GM15510 (cell line): ENCODE results near the gene LINGO3.

Source experiments
- POLR2A ChIP-seq: IDR thresholded peaks from 3 replicates; pipeline ENCODE4 v1.6.1; 2011; ENCODE audit warnings: borderline replicate concordance; ENCODE audit not compliant: insufficient read length; ENCODE audit errors: extremely low read depth

The LINGO3 gene, protein sequence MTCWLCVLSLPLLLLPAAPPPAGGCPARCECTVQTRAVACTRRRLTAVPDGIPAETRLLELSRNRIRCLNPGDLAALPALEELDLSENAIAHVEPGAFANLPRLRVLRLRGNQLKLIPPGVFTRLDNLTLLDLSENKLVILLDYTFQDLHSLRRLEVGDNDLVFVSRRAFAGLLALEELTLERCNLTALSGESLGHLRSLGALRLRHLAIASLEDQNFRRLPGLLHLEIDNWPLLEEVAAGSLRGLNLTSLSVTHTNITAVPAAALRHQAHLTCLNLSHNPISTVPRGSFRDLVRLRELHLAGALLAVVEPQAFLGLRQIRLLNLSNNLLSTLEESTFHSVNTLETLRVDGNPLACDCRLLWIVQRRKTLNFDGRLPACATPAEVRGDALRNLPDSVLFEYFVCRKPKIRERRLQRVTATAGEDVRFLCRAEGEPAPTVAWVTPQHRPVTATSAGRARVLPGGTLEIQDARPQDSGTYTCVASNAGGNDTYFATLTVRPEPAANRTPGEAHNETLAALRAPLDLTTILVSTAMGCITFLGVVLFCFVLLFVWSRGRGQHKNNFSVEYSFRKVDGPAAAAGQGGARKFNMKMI

GRCh38 chr19:2308114-2308556 is at the start of gene LINGO3:
Gene LINGO3 (minus strand): TSS chr19:2308154. CDS start chr19:2291776, 16,378 bp downstream.
- no peak for TF ChIP-seq POLR2A

GRCh38 chr19:2356036-2356646 is 48.2 kb upstream of the LINGO3 start:
- TF ChIP-seq POLR2A: no peak

DNA sequence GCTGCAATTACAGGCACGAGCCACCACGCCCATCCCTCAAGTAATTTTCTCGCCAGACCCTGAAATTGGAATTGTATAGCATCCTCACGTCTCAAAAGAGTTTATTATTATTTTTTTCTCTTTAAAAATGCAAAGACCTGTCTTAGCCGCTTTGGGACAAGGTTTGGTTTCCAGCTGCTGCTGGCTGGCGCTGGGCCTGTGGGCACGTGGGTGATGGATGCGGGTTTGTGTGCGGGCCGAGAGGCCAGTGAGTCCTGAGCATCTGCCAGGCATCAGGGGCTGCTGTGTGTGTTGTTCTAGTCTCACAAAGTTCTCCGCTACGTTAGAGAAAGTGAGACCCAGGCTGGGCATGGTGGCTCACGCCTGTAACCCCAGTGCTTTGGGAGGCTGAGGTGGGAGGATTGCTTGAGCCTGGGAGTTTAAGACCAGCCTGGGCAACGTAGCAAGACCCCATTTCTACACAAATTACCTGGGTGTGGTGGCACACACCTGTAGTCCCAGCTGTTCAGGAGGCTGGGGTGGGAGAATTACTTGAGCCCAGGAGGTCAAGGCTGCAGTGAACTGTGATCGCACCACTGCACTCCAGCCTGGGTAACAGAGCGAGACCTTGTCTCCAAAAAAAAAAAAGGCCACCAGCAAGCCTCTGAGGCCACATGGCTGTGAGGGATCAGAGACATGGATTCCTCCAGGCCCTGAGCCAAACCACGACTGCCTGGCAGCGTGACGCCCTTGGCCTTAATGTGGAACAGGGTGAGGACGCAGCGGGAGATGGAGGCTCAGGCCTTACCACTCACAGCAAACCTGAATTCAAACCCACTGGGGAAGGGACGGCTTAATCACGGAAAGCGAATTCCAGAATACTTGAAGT is 47.4 kb upstream of the LINGO3 start:
- no peak for TF ChIP-seq POLR2A

- TF ChIP-seq POLR2A: no peak
Measured at GRCh38 chr19:2354670-2355069, 46.7 kb upstream of the LINGO3 start.

GRCh38 chr19:2353887-2354592 is 46.1 kb upstream of the LINGO3 start:
- TF ChIP-seq POLR2A: no peak

GRCh38 chr19:2353159-2353886 is 45.4 kb upstream of the LINGO3 start:
- TF ChIP-seq POLR2A: no peak

GRCh38 chr19:2352121-2352520 is 44.2 kb upstream of the LINGO3 start:
- TF ChIP-seq POLR2A: no peak

DNA sequence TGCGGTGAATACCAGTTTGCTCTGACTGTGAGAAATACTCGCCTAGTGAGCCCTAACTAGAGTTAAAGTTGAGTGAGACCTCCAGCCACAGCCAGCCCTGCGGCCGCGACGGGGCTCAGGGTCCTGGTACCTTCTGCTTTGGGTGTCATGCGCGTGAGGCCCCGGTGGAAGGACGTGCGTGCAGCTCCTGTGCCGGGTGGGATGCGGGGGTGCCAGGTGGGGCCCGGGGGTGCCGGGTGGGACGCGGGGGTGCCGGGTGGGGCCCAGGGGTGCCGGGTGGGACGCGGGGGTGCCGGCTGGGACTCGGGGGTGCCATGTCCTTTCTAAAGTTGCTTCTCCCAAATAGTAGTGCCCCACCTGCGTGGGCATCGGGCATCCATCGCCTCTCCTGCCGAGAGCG is 43.6 kb upstream of the LINGO3 start:
- TF ChIP-seq POLR2A: no peak

DNA sequence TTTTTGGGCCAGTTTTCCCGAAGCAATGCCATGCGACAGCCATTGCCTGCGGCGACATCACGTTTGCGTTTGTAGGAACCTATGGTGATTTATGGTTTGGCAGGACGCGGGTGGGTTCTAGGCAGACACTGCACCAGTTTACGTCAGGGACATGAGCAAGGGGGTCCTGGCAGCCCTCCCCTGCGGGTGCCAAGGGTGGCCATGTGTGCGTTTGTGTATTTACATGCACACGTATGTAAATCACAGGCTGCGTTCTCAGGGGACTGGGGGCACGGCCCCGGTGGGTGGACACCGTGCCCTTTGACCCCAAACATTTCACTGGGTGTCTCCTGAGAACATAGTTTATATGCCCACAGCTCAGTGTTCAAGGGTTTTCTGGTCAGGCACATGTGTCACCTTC is 42.7 kb upstream of the LINGO3 start:
- no peak for TF ChIP-seq POLR2A

DNA sequence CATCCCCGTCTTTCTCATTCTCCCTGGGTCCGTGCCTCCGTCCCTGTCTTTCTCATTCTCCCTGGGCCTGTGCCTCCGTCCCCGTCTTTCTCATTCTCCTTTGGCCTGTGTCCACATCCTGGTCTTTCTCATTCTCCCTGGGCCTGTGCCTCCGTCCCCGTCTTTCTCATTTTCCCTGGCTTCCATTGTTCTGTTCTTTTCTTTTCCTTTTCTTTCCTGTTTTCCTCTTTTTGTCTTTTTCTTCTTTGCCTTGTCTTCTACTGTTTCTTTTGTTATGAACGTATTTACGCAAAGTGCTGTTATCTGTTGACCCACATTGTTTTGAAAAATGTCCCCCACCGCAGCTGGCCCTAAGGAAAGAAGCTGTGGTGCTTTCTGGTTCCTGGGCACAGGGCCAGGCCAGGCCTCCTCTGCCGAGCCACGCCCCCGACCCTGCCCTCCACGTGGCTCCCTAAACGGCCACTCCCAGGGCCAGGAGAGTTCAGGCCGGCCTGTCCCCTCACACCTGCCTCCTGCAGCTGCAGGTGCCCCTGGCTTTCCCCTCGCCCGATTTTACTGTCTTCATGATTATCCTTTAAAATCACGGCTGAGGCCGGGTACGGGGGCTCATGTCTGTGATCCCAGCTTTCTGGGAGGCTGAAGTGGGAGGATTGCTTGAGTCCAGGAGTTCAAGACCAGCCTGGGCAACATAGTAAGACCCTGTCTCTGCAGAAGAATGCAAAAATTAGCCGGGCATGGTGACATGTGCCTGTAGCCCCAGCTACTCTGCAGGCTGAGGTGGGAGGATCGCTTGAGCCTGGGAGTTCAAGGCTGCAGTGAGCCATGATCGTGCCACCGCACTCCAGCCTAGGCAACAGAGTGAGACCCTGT is 38.1 kb upstream of the LINGO3 start:
- no peak for TF ChIP-seq POLR2A

DNA sequence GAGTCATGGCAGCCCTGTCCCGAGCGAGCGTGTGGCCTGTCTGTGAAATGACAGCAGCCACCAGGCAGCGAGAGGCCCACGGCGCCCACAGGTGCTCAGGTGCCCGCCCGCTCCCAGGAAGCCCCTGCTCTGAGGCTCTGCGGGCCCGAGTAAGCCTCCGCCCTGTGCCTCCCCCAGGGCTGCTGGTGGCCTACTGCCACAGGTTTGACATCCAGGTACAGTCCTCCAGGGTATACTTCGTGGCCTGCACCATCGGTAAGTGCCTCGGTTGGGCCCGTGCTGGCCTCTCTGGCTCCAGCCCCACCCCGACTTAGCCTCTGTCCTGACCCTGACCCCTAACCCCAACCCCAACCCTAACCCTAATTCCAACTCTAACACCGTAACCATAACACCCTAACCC is 37.1 kb upstream of the LINGO3 start:
- TF ChIP-seq POLR2A: no peak

GRCh38 chr19:2344381-2344870 is 36.5 kb upstream of the LINGO3 start:
- TF ChIP-seq POLR2A: no peak

- TF ChIP-seq POLR2A: no peak
Measured at GRCh38 chr19:2343289-2343982, 35.5 kb upstream of the LINGO3 start.
